Psoas muscle (tissue), 8 donors: ENCODE results near the gene PACRG. TPM values are rescaled to one million over a fixed set of nuclear protein-coding genes. Genes with fewer than 3 reads are reported as not detected.

Source experiments
- ATAC-seq, 4 donors: fragments of 200-7000 bp; cut with Tn5 transposase; one replicate each; pipeline ENCODE4 v1.9.1; 2020; ENCODE audit warnings: moderate library complexity in 3 of 4, mild to moderate bottlenecking in 2 of 4
- DNase-seq, 2 donors: peaks; one replicate each; pipeline ENCODE4 v3.0.0-alpha.2; 2020
- H3K27ac ChIP-seq: fragments of 200-600 bp; one replicate; pipeline ENCODE4 v1.8.0; 2022
- H3K27me3 ChIP-seq, 3 donors: fragments of 200-600 bp in 1 of 3; one replicate each; pipeline versions ENCODE4 v1.6.1 to v1.8.0; 2013 to 2022; ENCODE audit warnings: low read length in 2 of 3, mild to moderate bottlenecking in 2 of 3, moderate library complexity in 1 of 3; ENCODE audit not compliant: insufficient read depth in 3 of 3
- H3K36me3 ChIP-seq, 2 donors: fragments of 200-600 bp in 1 of 2; one replicate each; pipeline versions ENCODE4 v1.6.1 to v1.8.0; 2013 to 2022; ENCODE audit warnings: low read depth in 1 of 2, mild to moderate bottlenecking in 1 of 2, moderate library complexity in 1 of 2; ENCODE audit not compliant: insufficient read depth in 1 of 2
- H3K4me1 ChIP-seq: fragments of 200-600 bp; one replicate; pipeline ENCODE4 v1.8.0; 2022
- H3K4me3 ChIP-seq: fragments of 200-600 bp; one replicate; pipeline ENCODE4 v1.8.0; 2022; ENCODE audit warnings: mild to moderate bottlenecking
- H3K9me3 ChIP-seq: fragments of 200-600 bp; one replicate; pipeline ENCODE4 v1.8.0; 2022
- WGBS, 3 donors: extraction: QIAGEN DNeasy Blood & Tissue Kit; methylation state at CpG; one replicate each; pipeline versions ENCODE4 v1.1.6 to v1.1.7; 2013; 5-methylcytosine and 5-hydroxymethylcytosine counted together
- intact Hi-C, 2 donors: fragments of 100-400 bp; cut with DNase I; formaldehyde crosslinking; loops; one replicate each; pipeline versions ENCODE4 v1.11.0 to v1.14.2; 2022
- polyA plus RNA-seq, 3 donors: library from polyadenylated mRNA; stranded (reverse); fragments of 200-250 nt; gene quantifications; one replicate each; pipeline ENCODE4 v1.2.3, GENCODE V29; 2013
- total RNA-seq, 4 donors: library from RNA; stranded (reverse); fragmentation: NEBNext Ultra II Directional in 2 of 4; extraction: Animal tissue kit (Norgen Biotek cat#: 25700) in 2 of 4; gene quantifications; one replicate each; pipeline versions ENCODE4 v1.2.1 to v1.2.4, GENCODE V29; 2021 to 2023
- TF ChIP-seq, protein P1 (sequence below): fragments of 200-600 bp; IDR thresholded peaks from one replicate; pipeline ENCODE4 v1.8.0; 2022; ENCODE audit warnings: antibody characterized with exemption
- donor health status: healthy with polysubstance abuse.
- donor health status: DM: no; HTN: no; CAD: no; lungs with moderate emphysema.
- donor health status: Bipolar disorder and iron deficiency.
- donor health status: healthy.
- donor health status: DM: yes; HTN: yes; CAD: no.
- donor health status: DM: no; HTN: no; CAD: no.
- donor health status: DM: no; HTN: no; CAD: no.
- donor health status: DM: yes; HTN: yes; CAD: no.

The PACRG gene
- total and polyA plus RNA-seq, 7 donors, result 0.17 to 3.1 (median 1.8) TPM

DNA sequence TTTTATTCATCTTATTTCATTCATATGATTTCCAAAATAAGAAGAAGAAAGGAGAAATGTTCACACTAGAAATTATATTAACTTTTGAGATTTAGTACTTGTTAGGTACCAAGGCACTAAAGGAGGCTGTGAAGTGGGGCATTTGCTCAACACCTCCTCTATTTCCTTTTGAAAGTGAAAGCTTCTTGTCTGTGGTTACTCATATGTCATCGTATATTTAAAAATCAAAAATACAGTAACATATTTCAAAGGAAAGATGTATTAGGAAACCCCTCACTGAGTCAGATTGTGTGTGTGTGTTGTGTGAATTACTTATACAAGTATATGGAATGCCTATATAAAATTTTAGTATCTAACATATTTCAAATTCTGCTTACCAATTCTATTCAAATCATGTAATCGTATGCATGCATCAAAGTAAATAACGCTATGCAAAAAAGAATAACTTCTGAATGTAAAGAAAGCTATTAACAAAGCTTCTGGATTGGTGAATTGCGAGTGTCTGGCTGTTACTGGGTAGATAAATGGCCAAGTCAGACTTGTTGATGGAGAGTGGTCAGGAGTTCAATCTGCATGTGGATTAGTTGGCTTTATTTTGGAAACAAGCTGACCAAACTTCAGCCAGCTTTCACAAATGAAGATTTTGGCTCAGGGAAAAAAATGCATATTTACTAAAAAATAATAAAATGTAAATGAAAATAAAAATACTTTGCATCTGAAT lies 70.9 kb downstream of the PACRG start:
- Histone ChIP-seq H3K9me3 (no peaks in the 10 kb centered on the region), H3K27me3 (no peaks in the 10 kb centered on the region), H3K4me3 (no peak overlapping the region), H3K4me1 (no peaks in the 10 kb centered on the region), H3K36me3 (no peaks in the 10 kb centered on the region), H3K27ac (no peak overlapping the region)
- ATAC-seq (no peak), DNase-seq (no peak)
- 85 to 91% (median 89%) methylated on average over 4 of the region's 4 CpGs for WGBS, 3 donors
- TF ChIP-seq, protein P1, sequence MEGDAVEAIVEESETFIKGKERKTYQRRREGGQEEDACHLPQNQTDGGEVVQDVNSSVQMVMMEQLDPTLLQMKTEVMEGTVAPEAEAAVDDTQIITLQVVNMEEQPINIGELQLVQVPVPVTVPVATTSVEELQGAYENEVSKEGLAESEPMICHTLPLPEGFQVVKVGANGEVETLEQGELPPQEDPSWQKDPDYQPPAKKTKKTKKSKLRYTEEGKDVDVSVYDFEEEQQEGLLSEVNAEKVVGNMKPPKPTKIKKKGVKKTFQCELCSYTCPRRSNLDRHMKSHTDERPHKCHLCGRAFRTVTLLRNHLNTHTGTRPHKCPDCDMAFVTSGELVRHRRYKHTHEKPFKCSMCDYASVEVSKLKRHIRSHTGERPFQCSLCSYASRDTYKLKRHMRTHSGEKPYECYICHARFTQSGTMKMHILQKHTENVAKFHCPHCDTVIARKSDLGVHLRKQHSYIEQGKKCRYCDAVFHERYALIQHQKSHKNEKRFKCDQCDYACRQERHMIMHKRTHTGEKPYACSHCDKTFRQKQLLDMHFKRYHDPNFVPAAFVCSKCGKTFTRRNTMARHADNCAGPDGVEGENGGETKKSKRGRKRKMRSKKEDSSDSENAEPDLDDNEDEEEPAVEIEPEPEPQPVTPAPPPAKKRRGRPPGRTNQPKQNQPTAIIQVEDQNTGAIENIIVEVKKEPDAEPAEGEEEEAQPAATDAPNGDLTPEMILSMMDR, result no peak
- intact Hi-C loops, result no loop called here

DNA sequence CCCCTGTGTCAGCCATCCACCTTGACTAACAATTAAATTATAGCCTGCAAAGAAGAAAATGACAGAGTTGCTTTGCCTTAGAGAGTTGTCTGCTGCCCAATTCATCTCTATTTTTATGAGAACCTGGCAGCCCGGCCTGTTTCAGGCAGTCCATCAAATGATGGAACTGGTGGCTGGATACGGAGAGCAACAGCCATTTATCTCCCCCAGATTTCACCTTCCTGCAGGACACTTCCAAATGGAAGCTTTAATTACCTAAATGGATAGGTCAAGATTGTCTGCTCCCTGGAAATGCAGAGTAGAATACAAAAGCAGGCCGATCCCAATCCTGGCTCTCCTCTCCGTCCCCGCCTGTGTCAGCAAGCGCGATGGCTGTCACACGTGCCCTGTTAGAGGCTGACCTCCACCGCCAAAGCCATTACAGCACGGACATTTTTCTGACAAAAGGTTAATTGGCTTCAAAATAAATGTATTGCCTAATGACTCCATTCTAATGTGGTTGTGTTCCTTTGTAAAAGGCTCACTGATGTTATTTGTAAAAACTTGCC lies 86.7 kb downstream of the PACRG start:
- H3K4me1 ChIP-seq, result no peaks in the 10 kb centered on the region
- no peak for ATAC-seq
- H3K36me3 ChIP-seq, result no peaks in the 10 kb centered on the region
- H3K9me3 ChIP-seq, result no peaks in the 10 kb centered on the region
- no peak overlapping the region for H3K27ac ChIP-seq
- DNase-seq, result no peak
- 78 to 80% (median 80%) methylated on average over 10 of the region's 10 CpGs for WGBS, 3 donors
- H3K4me3 ChIP-seq, result no peak overlapping the region
- no peaks in the 10 kb centered on the region for H3K27me3 ChIP-seq
- TF ChIP-seq, protein P1, result no peak
- intact Hi-C loops, result no loop called here

DNA sequence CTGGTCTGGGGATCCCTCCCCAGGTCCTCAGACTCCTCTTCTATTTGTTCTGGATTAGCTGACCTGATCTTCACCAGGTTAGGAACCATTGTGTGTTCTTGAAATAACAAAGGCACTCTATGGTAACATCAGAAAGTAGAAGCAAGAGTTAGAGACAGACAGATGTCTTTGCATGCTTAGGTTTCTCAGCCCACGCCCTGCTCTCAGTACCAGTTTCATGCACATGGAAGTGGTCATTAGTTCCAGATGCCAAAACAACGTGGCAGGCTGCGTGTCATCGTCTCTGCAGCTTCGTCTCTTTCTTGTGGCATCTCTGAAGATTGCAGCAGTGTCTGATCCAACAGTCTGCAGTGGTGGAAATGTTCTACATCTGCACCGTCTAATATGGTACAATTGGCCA lies 89.4 kb downstream of the PACRG start:
- WGBS, 3 donors, result 57 to 66% (median 59%) methylated on average over 6 of the region's 6 CpGs
- TF ChIP-seq, protein P1, result no peak
- DNase-seq, result no peak

DNA sequence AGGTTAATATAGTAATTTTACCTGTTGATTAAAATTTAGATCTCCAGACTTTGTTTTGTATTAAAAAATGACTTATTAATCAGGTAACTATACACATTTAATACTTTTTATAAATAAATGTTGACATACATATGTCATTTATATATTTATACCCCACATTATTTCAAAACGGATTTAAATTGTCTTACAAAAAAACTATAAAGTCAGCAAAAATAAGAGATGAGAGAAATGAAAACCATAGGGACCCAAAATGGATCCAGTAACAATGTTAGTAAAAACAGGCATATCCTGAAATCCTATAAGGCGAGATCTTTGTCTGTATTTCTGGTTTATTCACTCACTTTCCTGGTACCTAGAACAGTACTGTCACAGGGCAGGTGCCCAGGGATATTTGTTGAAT lies 91.5 kb downstream of the PACRG start:
- Histone ChIP-seq H3K27ac (no peak overlapping the region), H3K4me1 (no peaks in the 10 kb centered on the region), H3K9me3 (no peaks in the 10 kb centered on the region), H3K4me3 (no peak overlapping the region), H3K36me3 (no peaks in the 10 kb centered on the region), H3K27me3 (no peaks in the 10 kb centered on the region)
- TF ChIP-seq, protein P1, result no peak
- intact Hi-C loops, result no loop called here
- WGBS, 3 donors, result 91 to 97% (median 95%) methylated on average over 2 of the region's 2 CpGs
- ATAC-seq, result no peak
- DNase-seq, result no peak

More for the DNA sequence above, 89.4 kb downstream of the PACRG start:
- Histone ChIP-seq H3K27me3 (no peaks in the 10 kb centered on the region), H3K4me1 (no peaks in the 10 kb centered on the region), H3K36me3 (no peaks in the 10 kb centered on the region), H3K9me3 (no peaks in the 10 kb centered on the region), H3K27ac (no peak overlapping the region), H3K4me3 (no peak overlapping the region)
- no peak for ATAC-seq
- intact Hi-C loops, result no loop called here
